ENCODE data around the gene TAL1.

Gene TAL1

GRCh38 chr1:47184090-47184821 lies 47.8 kb downstream of the TAL1 start:
- TF ChIP-seq POLR2A (IDR thresholded peaks at IDR 0.05; ENCODE audit: low read depth, low read length): no peak
- TF ChIP-seq POLR2AphosphoS5 (IDR thresholded peaks at IDR 0.05; ENCODE audit: low read depth, low read length): no peak
- TF ChIP-seq POU2F2 (IDR thresholded peaks at IDR 0.05; ENCODE audit: low read depth, low read length): no peak
- no peak for TF ChIP-seq TAF1 (IDR thresholded peaks at IDR 0.05; ENCODE audit: low read depth, low read length)
- FAIRE-seq (peak; percentile 78), DNase-seq (ENCODE audit: insufficient read length, low spot score) (no peak)

GRCh38 chr1:47183308-47184089 lies 48.5 kb downstream of the TAL1 start:
- FAIRE-seq: no peak
- DNase-seq (ENCODE audit: insufficient read length, low spot score): no peak
- TF ChIP-seq POLR2A (IDR thresholded peaks at IDR 0.05; ENCODE audit: low read depth, low read length) (no peak), PAX5 (IDR thresholded peaks at IDR 0.05; ENCODE audit: insufficient read depth, low read length, severe bottlenecking) (no peak), POU2F2 (IDR thresholded peaks at IDR 0.05; ENCODE audit: low read depth, low read length) (no peak), POLR2AphosphoS5 (IDR thresholded peaks at IDR 0.05; ENCODE audit: low read depth, low read length) (no peak), SPI1 (IDR thresholded peaks at IDR 0.05; ENCODE audit: low read depth, low read length) (no peak), TAF1 (IDR thresholded peaks at IDR 0.05; ENCODE audit: low read depth, low read length) (no peak)

- DNase-seq (ENCODE audit: insufficient read length, low spot score): no peak
- no peak for TF ChIP-seq POU2F2 (IDR thresholded peaks at IDR 0.05; ENCODE audit: low read depth, low read length)
- TF ChIP-seq POLR2A (IDR thresholded peaks at IDR 0.05; ENCODE audit: low read depth, low read length): no peak
- TF ChIP-seq TAF1 (IDR thresholded peaks at IDR 0.05; ENCODE audit: low read depth, low read length): no peak
- no peak for TF ChIP-seq POLR2AphosphoS5 (IDR thresholded peaks at IDR 0.05; ENCODE audit: low read depth, low read length)
- no peak for TF ChIP-seq SPI1 (IDR thresholded peaks at IDR 0.05; ENCODE audit: low read depth, low read length)
- TF ChIP-seq PAX5 (IDR thresholded peaks at IDR 0.05; ENCODE audit: insufficient read depth, low read length, severe bottlenecking): no peak
- no peak for FAIRE-seq
These were observed 49.3 kb downstream of the TAL1 start for GRCh38 chr1:47182676-47183235.

- no peak for FAIRE-seq
- TF ChIP-seq TAF1 (IDR thresholded peaks at IDR 0.05; ENCODE audit: low read depth, low read length) (no peak), PAX5 (IDR thresholded peaks at IDR 0.05; ENCODE audit: insufficient read depth, low read length, severe bottlenecking) (no peak), SPI1 (IDR thresholded peaks at IDR 0.05; ENCODE audit: low read depth, low read length) (no peak), POLR2AphosphoS5 (IDR thresholded peaks at IDR 0.05; ENCODE audit: low read depth, low read length) (no peak), POLR2A (IDR thresholded peaks at IDR 0.05; ENCODE audit: low read depth, low read length) (no peak), POU2F2 (IDR thresholded peaks at IDR 0.05; ENCODE audit: low read depth, low read length) (no peak)
- no peak for DNase-seq (ENCODE audit: insufficient read length, low spot score)
These were observed 49.9 kb downstream of the TAL1 start for GRCh38 chr1:47181955-47182675.

- TF ChIP-seq POLR2AphosphoS5 (IDR thresholded peaks at IDR 0.05; ENCODE audit: low read depth, low read length) (no peak), SPI1 (IDR thresholded peaks at IDR 0.05; ENCODE audit: low read depth, low read length) (no peak), POU2F2 (IDR thresholded peaks at IDR 0.05; ENCODE audit: low read depth, low read length) (no peak), POLR2A (IDR thresholded peaks at IDR 0.05; ENCODE audit: low read depth, low read length) (no peak), TAF1 (IDR thresholded peaks at IDR 0.05; ENCODE audit: low read depth, low read length) (no peak), PAX5 (IDR thresholded peaks at IDR 0.05; ENCODE audit: insufficient read depth, low read length, severe bottlenecking) (no peak)
- DNase-seq (ENCODE audit: insufficient read length, low spot score): no peak
- FAIRE-seq: no peak
These were observed 50.7 kb downstream of the TAL1 start for GRCh38 chr1:47181095-47181954.

- DNase-seq (ENCODE audit: insufficient read length, low spot score): no peak
- no peak for TF ChIP-seq PAX5 (IDR thresholded peaks at IDR 0.05; ENCODE audit: insufficient read depth, low read length, severe bottlenecking)
- no peak for TF ChIP-seq POU2F2 (IDR thresholded peaks at IDR 0.05; ENCODE audit: low read depth, low read length)
- TF ChIP-seq SPI1 (IDR thresholded peaks at IDR 0.05; ENCODE audit: low read depth, low read length): no peak
- no peak for TF ChIP-seq POLR2AphosphoS5 (IDR thresholded peaks at IDR 0.05; ENCODE audit: low read depth, low read length)
- no peak for TF ChIP-seq TAF1 (IDR thresholded peaks at IDR 0.05; ENCODE audit: low read depth, low read length)
- no peak for TF ChIP-seq POLR2A (IDR thresholded peaks at IDR 0.05; ENCODE audit: low read depth, low read length)
- no peak for FAIRE-seq
These were observed 51.4 kb downstream of the TAL1 start for GRCh38 chr1:47180603-47181094.

GRCh38 chr1:47179988-47180563 lies 51.9 kb downstream of the TAL1 start:
- no peak for TF ChIP-seq POU2F2 (IDR thresholded peaks at IDR 0.05; ENCODE audit: low read depth, low read length)
- no peak for TF ChIP-seq POLR2AphosphoS5 (IDR thresholded peaks at IDR 0.05; ENCODE audit: low read depth, low read length)
- no peak for TF ChIP-seq PAX5 (IDR thresholded peaks at IDR 0.05; ENCODE audit: insufficient read depth, low read length, severe bottlenecking)
- TF ChIP-seq SPI1 (IDR thresholded peaks at IDR 0.05; ENCODE audit: low read depth, low read length): no peak
- DNase-seq (ENCODE audit: insufficient read length, low spot score): no peak
- no peak for FAIRE-seq
